HepG2 (cell line): ENCODE measurements around the gene TUBGCP6. TPM values are rescaled to one million over a fixed set of nuclear protein-coding genes. Genes with fewer than 3 reads are reported as not detected.

Experiments used
- ATF2 ChIP-seq: sonication (generic); formaldehyde crosslinking; IDR thresholded peaks from 2 replicates; pipeline ENCODE4 v1.4.0; 2020; ENCODE audit warnings: missing genetic modification reagents
- BRCA1 ChIP-seq: sonication (generic); formaldehyde crosslinking; IDR thresholded peaks from 2 replicates; pipeline ENCODE4 v1.4.0; 2020; ENCODE audit warnings: missing genetic modification reagents
- CSRNP2 ChIP-seq: sonication (generic); formaldehyde crosslinking; conservative IDR thresholded peaks from 2 replicates; pipeline ENCODE4 v1.8.0; 2022; ENCODE audit warnings: low read depth, missing genetic modification reagents
- FLYWCH1 ChIP-seq: sonication (generic); formaldehyde crosslinking; IDR thresholded peaks from 2 replicates; pipeline ENCODE4 v1.8.1; 2023; ENCODE audit warnings: mild to moderate bottlenecking, missing genetic modification reagents
- GPN1 ChIP-seq: sonication (generic); formaldehyde crosslinking; IDR thresholded peaks from 2 replicates; pipeline ENCODE4 v1.5.1; 2020; ENCODE audit warnings: missing genetic modification reagents, borderline replicate concordance
- MAZ ChIP-seq, 2 experiments: sonication (generic) in 1 of 2; formaldehyde crosslinking in 1 of 2; IDR thresholded peaks; 2 replicates each; pipeline versions ENCODE4 v1.5.0 to v1.6.1; 2012 to 2020; ENCODE audit warnings: low read depth in 2 of 2, mild to moderate bottlenecking in 2 of 2, borderline replicate concordance in 1 of 2, improper control_type of control experiment in 1 of 2, low read length in 1 of 2, missing genetic modification reagents in 1 of 2, moderate library complexity in 1 of 2
- REST ChIP-seq, 2 experiments: IDR thresholded peaks; 2 replicates each; pipeline ENCODE4 v1.6.1; 2011 to 2012; ENCODE audit warnings: low read length in 2 of 2, borderline replicate concordance in 1 of 2, low read depth in 1 of 2, mild to moderate bottlenecking in 1 of 2, moderate library complexity in 1 of 2
- SMARCE1 ChIP-seq: fragments of 450-650 bp; IDR thresholded peaks from 2 replicates; pipeline ENCODE4 v1.6.1; 2017; ENCODE audit warnings: borderline replicate concordance
- THAP9 ChIP-seq: sonication (generic); formaldehyde crosslinking; IDR thresholded peaks from 2 replicates; pipeline ENCODE4; 2020; ENCODE audit warnings: missing genetic modification reagents, mild to moderate bottlenecking, borderline replicate concordance
- XBP1 ChIP-seq: sonication (generic); formaldehyde crosslinking; IDR thresholded peaks from 2 replicates; pipeline ENCODE4 v1.5.0; 2020; ENCODE audit warnings: missing genetic modification reagents
- ZNF720 ChIP-seq: sonication (generic); formaldehyde crosslinking; IDR thresholded peaks from 2 replicates; pipeline ENCODE4 v1.4.0; 2020; ENCODE audit warnings: missing genetic modification reagents
- ZNF766 ChIP-seq: sonication (generic); formaldehyde crosslinking; IDR thresholded peaks from 2 replicates; pipeline ENCODE4 v1.5.0; 2020; ENCODE audit warnings: missing genetic modification reagents, borderline replicate concordance
- ZNF768 ChIP-seq: sonication (generic); formaldehyde crosslinking; IDR thresholded peaks from 2 replicates; pipeline ENCODE4 v1.4.0; 2020; ENCODE audit warnings: missing genetic modification reagents
- ZNF850 ChIP-seq: sonication (generic); formaldehyde crosslinking; conservative IDR thresholded peaks from 2 replicates; pipeline ENCODE4 v1.9.0; 2021; ENCODE audit warnings: mild to moderate bottlenecking, missing genetic modification reagents
- polyA plus RNA-seq, 8 experiments: library from polyadenylated mRNA; depleted of rRNA in 3 of 8; stranded (reverse) in 7 of 8; unstranded in 1 of 8; fragments of >200 nt; fragmentation: Illumina TruSeq in 4 of 8; extraction: Trizol in 4 of 8; gene quantifications; 2 replicates each; pipeline versions ENCODE4 v1.2.1 to v1.2.3, GENCODE V29; 2011 to 2016; ENCODE audit warnings: low read depth in 4 of 8, missing spikeins in 1 of 8, mixed read lengths in 1 of 8; ENCODE audit not compliant: insufficient read depth in 1 of 8
- total RNA-seq, 5 experiments: library from RNA; depleted of rRNA; stranded (reverse); fragments of >200 nt; fragmentation: Illumina TruSeq; extraction: Trizol; gene quantifications; 2 replicates each; pipeline ENCODE4 v1.2.3, GENCODE V29; 2016; ENCODE audit warnings: low read depth in 1 of 5

The TUBGCP6 gene
- total and polyA plus RNA-seq, 2 of the 13 experiments (the other 11 are each of a cell fraction or from before 2014, with no cell fraction given), result 14.6 to 15.7 TPM

GRCh38 chr22:50270666-50271394 is 26.0 kb upstream of the TUBGCP6 start (continued):
- TF ChIP-seq CSRNP2 (no peak), REST (IDR thresholded peaks at IDR 0.05; ENCODE audit: borderline replicate concordance in 1 of 2, low read depth in 1 of 2, low read length in 2 of 2) (peak; percentile 96 to 99), ZNF766 (CRISPR knock-in tag) (peak; percentile 51; the same call in 1 of the 2 replicates), ATF2 (peak; percentile 39; the same call in 1 of the 2 replicates), ZNF850 (no peak), THAP9 (CRISPR knock-in tag) (peak; percentile 53; the same call in 1 of the 2 replicates), ZNF768 (CRISPR knock-in tag) (peak; percentile 62; the same call in 1 of the 2 replicates), XBP1 (CRISPR knock-in tag) (no peak), GPN1 (peak; percentile 94; the same call in 1 of the 2 replicates), FLYWCH1 (no peak), SMARCE1 (no peak), MAZ (IDR thresholded peaks at IDR 0.05; ENCODE audit: borderline replicate concordance, low read depth, low read length) (no peak), MAZ (CRISPR knock-in tag; IDR thresholded peaks at IDR 0.05; ENCODE audit: low read depth) (no peak; the same call in none of the 2 replicates), BRCA1 (CRISPR knock-in tag) (peak; percentile 94), ZNF720 (CRISPR knock-in tag) (no peak)
